K562 (cell line): ENCODE measurements around the gene POLR2L. TPM values are rescaled to one million over a fixed set of nuclear protein-coding genes. Genes with fewer than 3 reads are reported as not detected.

Experiments
- BACH1 ChIP-seq: fragments of 200-800 bp; sonication (Bioruptor generic); IDR thresholded peaks from 2 replicates; pipeline ENCODE4 v1.6.1; 2016; ENCODE audit warnings: missing genetic modification characterization, missing compliant biosample characterization
- CC2D1A ChIP-seq: fragments of 450-650 bp; IDR thresholded peaks from 2 replicates; pipeline ENCODE4 v1.6.1; 2017; ENCODE audit warnings: mild to moderate bottlenecking
- CEBPG ChIP-seq, 3 experiments: fragments of 200-800 bp in 1 of 3; sonication (Bioruptor generic) in 1 of 3; sonication (generic) in 1 of 3; formaldehyde crosslinking in 1 of 3; IDR thresholded peaks in 2 of 3; conservative IDR thresholded peaks in 1 of 3; 2 replicates each; pipeline versions ENCODE4 v1.6.1 to v1.8.0; 2016 to 2022; ENCODE audit warnings: missing compliant biosample characterization in 2 of 3, missing genetic modification characterization in 2 of 3, mild to moderate bottlenecking in 1 of 3, missing genetic modification reagents in 1 of 3
- DPF2 ChIP-seq: fragments of 450-650 bp; IDR thresholded peaks from 2 replicates; pipeline ENCODE4 v1.6.1; 2016
- HDAC8 ChIP-seq: fragments of 450-650 bp; IDR thresholded peaks from 2 replicates; pipeline ENCODE4 v1.6.1; 2016; ENCODE audit warnings: mild to moderate bottlenecking, missing genetic modification characterization, moderate library complexity, missing compliant biosample characterization
- HMBOX1 ChIP-seq: sonication (generic); IDR thresholded peaks from 2 replicates; pipeline ENCODE4 v1.6.1; 2016
- MLLT1 ChIP-seq, 2 experiments: fragments of 450-650 bp; IDR thresholded peaks; 2 replicates each; pipeline ENCODE4 v1.6.1; 2016
- MYC ChIP-seq, 2 experiments: fragments of 250-450 bp in 1 of 2; sonication (Bioruptor Pico) in 1 of 2; IDR thresholded peaks; 2 replicates each; pipeline versions ENCODE4 v1.5.1 to v1.6.1; 2012 to 2021; ENCODE audit warnings: low read depth in 2 of 2, borderline replicate concordance in 1 of 2, improper control_type of control experiment in 1 of 2, low read length in 1 of 2, mild to moderate bottlenecking in 1 of 2, moderate library complexity in 1 of 2
- NCOA4 ChIP-seq: fragments of 450-650 bp; IDR thresholded peaks from 2 replicates; pipeline ENCODE4 v1.6.1; 2018; ENCODE audit warnings: mild to moderate bottlenecking; ENCODE audit not compliant: partially characterized antibody
- NFIC ChIP-seq: fragments of 450-650 bp; IDR thresholded peaks from 2 replicates; pipeline ENCODE4 v1.6.1; 2017; ENCODE audit warnings: mild to moderate bottlenecking, inconsistent platforms
- NFRKB ChIP-seq: fragments of 450-650 bp; IDR thresholded peaks from 2 replicates; pipeline ENCODE4 v1.6.1; 2016; ENCODE audit warnings: low read depth
- NR2F6 ChIP-seq: fragments of 450-650 bp; formaldehyde crosslinking; IDR thresholded peaks from 2 replicates; pipeline ENCODE4 v1.4.0; 2020; ENCODE audit warnings: mild to moderate bottlenecking
- RAD51 ChIP-seq: fragments of 450-650 bp; IDR thresholded peaks from 2 replicates; pipeline ENCODE4 v1.7.1; 2016; ENCODE audit warnings: low read depth, mild to moderate bottlenecking, borderline replicate concordance
- SFPQ ChIP-seq: fragments of 200-400 bp; formaldehyde crosslinking; IDR thresholded peaks from 2 replicates; pipeline ENCODE4 v1.6.1; 2017; ENCODE audit warnings: mild to moderate bottlenecking, low read depth, low read length, moderate library complexity
- SMAD4 ChIP-seq: fragments of 250-450 bp; sonication (Bioruptor Pico); conservative IDR thresholded peaks from 2 replicates; pipeline ENCODE4 v1.8.0; 2021; ENCODE audit warnings: inconsistent platforms, mild to moderate bottlenecking, moderate library complexity
- STAT6 ChIP-seq: sonication (generic); formaldehyde crosslinking; IDR thresholded peaks from 2 replicates; pipeline ENCODE4 v1.8.1; 2023; ENCODE audit warnings: mild to moderate bottlenecking, missing genetic modification reagents
- ZFPM2 ChIP-seq: fragments of 250-450 bp; sonication (Bioruptor Pico); IDR thresholded peaks from 2 replicates; pipeline ENCODE4 v1.5.1; 2022; ENCODE audit warnings: mild to moderate bottlenecking
- ZNF232 ChIP-seq: sonication (generic); formaldehyde crosslinking; IDR thresholded peaks from 2 replicates; pipeline ENCODE4 v1.8.0; 2022; ENCODE audit warnings: mild to moderate bottlenecking, missing genetic modification reagents
- ZNF551 ChIP-seq: fragments of 250-450 bp; sonication (Bioruptor Pico); IDR thresholded peaks from 2 replicates; pipeline ENCODE4 v1.5.0; 2021; ENCODE audit warnings: mild to moderate bottlenecking, moderate library complexity
- ZNF766 ChIP-seq: fragments of 200-800 bp; sonication (Bioruptor generic); conservative IDR thresholded peaks from 2 replicates; pipeline ENCODE4 v1.6.1; 2016; ENCODE audit warnings: missing genetic modification characterization, missing compliant biosample characterization
- polyA plus RNA-seq, 8 experiments: library from polyadenylated mRNA; depleted of rRNA in 4 of 8; stranded (reverse) in 5 of 8; unstranded in 3 of 8; fragments of >200 nt; fragmentation: Nextera tagmentation in 2 of 8; fragmentation: Illumina TruSeq in 1 of 8; extraction: Ambion mirVana in 2 of 8; extraction: Trizol in 1 of 8; gene quantifications; 2 replicates each; pipeline versions ENCODE4 v1.2.1 to v1.2.3, GENCODE V29; 2011 to 2014; ENCODE audit warnings: inconsistent platforms in 1 of 8, missing spikeins in 1 of 8
- total RNA-seq, 7 experiments: library from RNA; depleted of rRNA in 6 of 7; stranded (reverse); fragments of >200 nt in 6 of 7; fragmentation: Illumina TruSeq in 2 of 7; extraction: Trizol in 2 of 7; gene quantifications; 2 replicates each; pipeline versions ENCODE4 v1.2.1 to v1.2.3, GENCODE V29; 2011 to 2021; ENCODE audit warnings: low replicate concordance in 1 of 7

The POLR2L gene
- total and polyA plus RNA-seq, 9 of the 15 experiments (the other 6 are each of a cell fraction or from before 2014, with no cell fraction given): 38.3 to 688 (median 108) TPM

- TF ChIP-seq SFPQ: no peak
- TF ChIP-seq CEBPG (CRISPR knock-in tag; IDR thresholded peaks at IDR 0.05): no peak
- TF ChIP-seq CEBPG (tag; conservative IDR thresholded peaks at IDR 0.05 in 1 of 2, IDR thresholded peaks at IDR 0.05 in 1 of 2): no peak
- no peak for TF ChIP-seq NFIC
- TF ChIP-seq NFRKB: 0 out of 2 replicates have a peak, but pooled peaks have one; percentile 21
- no peak for TF ChIP-seq NR2F6 (CRISPR knock-in tag)
- no peak for TF ChIP-seq HDAC8 (tag)
- TF ChIP-seq SMAD4 (CRISPR knock-in tag): 0 out of 2 replicates have a peak, but pooled peaks have one; percentile 50
- TF ChIP-seq BACH1 (tag): no peak
- TF ChIP-seq HMBOX1: no peak
- no peak; the same call in 1 of the 2 replicates for TF ChIP-seq MYC (IDR thresholded peaks at IDR 0.05; ENCODE audit: low read depth, low read length)
- TF ChIP-seq MYC (CRISPR knock-in tag; IDR thresholded peaks at IDR 0.05; ENCODE audit: borderline replicate concordance, low read depth): no peak
- no peak for TF ChIP-seq NCOA4
- TF ChIP-seq STAT6 (CRISPR knock-in tag): 0 out of 2 replicates have a peak, but pooled peaks have one; percentile 85
- no peak for TF ChIP-seq ZNF551 (CRISPR knock-in tag)
- TF ChIP-seq ZNF232: no peak
- TF ChIP-seq ZFPM2 (CRISPR knock-in tag): 0 out of 2 replicates have a peak, but pooled peaks have one; percentile 9
- TF ChIP-seq MLLT1 (IDR thresholded peaks at IDR 0.05): no peak; a peak in 1 of 4 replicates
- no peak for TF ChIP-seq RAD51
- TF ChIP-seq ZNF766: no peak
- TF ChIP-seq CC2D1A: no peak
- no peak for TF ChIP-seq DPF2
These were observed 33.7 kb downstream of the POLR2L start (continued) for GRCh38 chr11:808427-809286.
